Neural progenitor cell (in vitro differentiated cells): ENCODE results near the gene HBA1. TPM values are rescaled to one million over a fixed set of nuclear protein-coding genes. Genes with fewer than 3 reads are reported as not detected.
"Not testable (repeated sequence)": the region's sequence is repeated elsewhere in the genome, so short reads cannot be mapped to it uniquely, and the experiment has no call there.

Experiments
- DNase-seq: peaks from one replicate; pipeline ENCODE4 v3.0.0-alpha.2; 2016; ENCODE audit warnings: low spot score
- H2AFZ ChIP-seq: fragments of 200-600 bp; sonication (generic); replicated peaks from 2 replicates; pipeline ENCODE4 v1.6.1; 2016; ENCODE audit warnings: antibody characterized with exemption
- H3F3A ChIP-seq: fragments of 200-600 bp; sonication (generic); 2 replicates; pipeline ENCODE4 v1.6.1; 2016; ENCODE audit warnings: antibody characterized with exemption, low read depth
- H3K27ac ChIP-seq: fragments of 200-600 bp; sonication (generic); 2 replicates; pipeline ENCODE4 v1.5.1; 2016; ENCODE audit warnings: mild to moderate bottlenecking
- H3K27me3 ChIP-seq: fragments of 200-600 bp; sonication (generic); 2 replicates; pipeline ENCODE4 v1.6.1; 2016; ENCODE audit warnings: mild to moderate bottlenecking, moderate library complexity
- H3K36me3 ChIP-seq: fragments of 200-600 bp; sonication (generic); 2 replicates; pipeline ENCODE4 v1.5.1; 2016
- H3K4me1 ChIP-seq: fragments of 200-600 bp; sonication (generic); 2 replicates; pipeline ENCODE4 v1.6.1; 2016; ENCODE audit warnings: mixed run types
- H3K4me2 ChIP-seq: fragments of 200-600 bp; sonication (generic); 2 replicates; pipeline ENCODE4 v1.6.1; 2016
- H3K4me3 ChIP-seq: fragments of 200-600 bp; sonication (generic); 2 replicates; pipeline ENCODE4 v1.5.1; 2016
- H3K79me2 ChIP-seq: fragments of 200-600 bp; sonication (generic); 2 replicates; pipeline ENCODE4 v1.6.1; 2016; ENCODE audit warnings: low read depth
- H3K9ac ChIP-seq: fragments of 200-600 bp; sonication (generic); 2 replicates; pipeline ENCODE4 v1.6.1; 2016
- H3K9me3 ChIP-seq: fragments of 200-600 bp; sonication (generic); 2 replicates; pipeline ENCODE4 v1.5.1; 2016; ENCODE audit warnings: low read depth
- H4K20me1 ChIP-seq: fragments of 200-600 bp; sonication (generic); 2 replicates; pipeline ENCODE4 v1.6.1; 2016; ENCODE audit warnings: low read depth
- H3K27ac Mint-ChIP-seq: 3 replicates; pipeline ENCODE4 v1.8.0; 2021; ENCODE audit warnings: mixed read lengths
- H3K27me3 Mint-ChIP-seq: 2 replicates; pipeline ENCODE4 v1.8.0; 2022; ENCODE audit warnings: low read depth, mild to moderate bottlenecking, inconsistent platforms, moderate library complexity, mixed read lengths; ENCODE audit not compliant: insufficient read depth
- H3K36me3 Mint-ChIP-seq: 3 replicates; pipeline ENCODE4 v1.8.0; 2021; ENCODE audit warnings: mixed read lengths
- H3K4me1 Mint-ChIP-seq: 3 replicates; pipeline ENCODE4 v1.8.0; 2021; ENCODE audit warnings: mixed read lengths
- H3K4me3 Mint-ChIP-seq: 3 replicates; pipeline ENCODE4 v1.8.0; 2021; ENCODE audit warnings: mild to moderate bottlenecking, moderate library complexity, mixed read lengths
- H3K9me3 Mint-ChIP-seq: 3 replicates; pipeline ENCODE4 v1.8.0; 2020; ENCODE audit warnings: mixed read lengths
- CTCF ChIP-seq: fragments of 200-600 bp; sonication (generic); IDR thresholded peaks from 2 replicates; pipeline ENCODE4 v1.5.1; 2017; ENCODE audit warnings: antibody characterized with exemption, mild to moderate bottlenecking
- EZH2 ChIP-seq: fragments of 200-600 bp; sonication (generic); IDR thresholded peaks from 2 replicates; pipeline ENCODE4 v1.6.1; 2017; ENCODE audit warnings: antibody characterized with exemption, mild to moderate bottlenecking, moderate library complexity
- EZH2phosphoT487 ChIP-seq: fragments of 200-600 bp; sonication (generic); IDR thresholded peaks from 2 replicates; pipeline ENCODE4 v1.6.1; 2017; ENCODE audit warnings: antibody characterized with exemption
- total RNA-seq: library from RNA; depleted of rRNA; stranded (reverse); fragments of >200 nt; gene quantifications from 2 replicates; pipeline ENCODE4 v1.2.3, GENCODE V29; 2015; ENCODE audit warnings: low replicate concordance

The HBA1 gene
- total RNA-seq, 1 donor from 2014 or later: not detected

- H3K79me2 ChIP-seq: no peaks in the 10 kb centered on the region
- H3K4me1 ChIP-seq: peaks cover 11% of the 10 kb centered on the region
- H3K9me3 ChIP-seq: no peaks in the 10 kb centered on the region
- peaks cover 63% of the 10 kb centered on the region for H4K20me1 ChIP-seq
- H2AFZ ChIP-seq: no peak overlapping the region
- H3K27ac ChIP-seq: no peak overlapping the region
- TF ChIP-seq EZH2phosphoT487 (no peak), CTCF (no peak), EZH2 (no peak)
- no peak overlapping the region for H3K4me2 ChIP-seq
- Mint-ChIP-seq H3K4me3 (no peak overlapping the region), H3K4me1 (peaks cover 3% of the 10 kb centered on the region), H3K27ac (no peak overlapping the region), H3K36me3 (peaks cover 3% of the 10 kb centered on the region), H3K9me3 (peaks cover 5% of the 10 kb centered on the region), H3K27me3 (peaks cover 62% of the 10 kb centered on the region)
- H3K9ac ChIP-seq: no peak overlapping the region
- no peak for DNase-seq
- H3F3A ChIP-seq: peaks cover 10% of the 10 kb centered on the region
- peaks cover 79% of the 10 kb centered on the region for H3K27me3 ChIP-seq
- no peaks in the 10 kb centered on the region for H3K36me3 ChIP-seq
- H3K4me3 ChIP-seq: no peak overlapping the region
These were observed 8.1 kb upstream of the HBA1 start for GRCh38 chr16:168424-168823.

GRCh38 chr16:169014-169413 lies 7.5 kb upstream of the HBA1 start:
- H3K4me3 Mint-ChIP-seq: no peak overlapping the region

GRCh38 chr16:170088-170507 lies 6.4 kb upstream of the HBA1 start:
- Histone ChIP-seq H4K20me1 (peaks cover 73% of the 10 kb centered on the region), H3K27me3 (peaks cover 92% of the 10 kb centered on the region), H3K4me1 (peaks cover 11% of the 10 kb centered on the region)
- H3K4me1 Mint-ChIP-seq, H3K4me3 Mint-ChIP-seq, H3K36me3 Mint-ChIP-seq, H3K9me3 Mint-ChIP-seq, H3F3A ChIP-seq, H3K27ac ChIP-seq, H3K36me3 ChIP-seq, H3K79me2 ChIP-seq, H3K9me3 ChIP-seq, H3K9ac ChIP-seq, H3K4me2 ChIP-seq, H3K4me3 ChIP-seq, H2AFZ ChIP-seq: not testable (repeated sequence)
- peaks cover 71% of the 10 kb centered on the region for H3K27me3 Mint-ChIP-seq
- peak overlapping the region; percentile 37 for H3K27ac Mint-ChIP-seq
- DNase-seq: peak; percentile 52

More at GRCh38 chr16:169014-169413, 7.5 kb upstream of the HBA1 start:
- no peak for DNase-seq
- H3K27ac ChIP-seq: no peak overlapping the region
- peaks cover 11% of the 10 kb centered on the region for H3K4me1 ChIP-seq
- H2AFZ ChIP-seq: no peak overlapping the region
- H3K4me1 Mint-ChIP-seq: peaks cover 3% of the 10 kb centered on the region
- H3K9ac ChIP-seq: no peak overlapping the region
- H3K36me3 Mint-ChIP-seq: peaks cover 3% of the 10 kb centered on the region
- H3K9me3 Mint-ChIP-seq: peaks cover 5% of the 10 kb centered on the region
- no peaks in the 10 kb centered on the region for H3K79me2 ChIP-seq
- H3K27me3 Mint-ChIP-seq: peaks cover 64% of the 10 kb centered on the region
- no peak overlapping the region for H3K4me3 ChIP-seq
- H3K36me3 ChIP-seq: no peaks in the 10 kb centered on the region
- peaks cover 85% of the 10 kb centered on the region for H3K27me3 ChIP-seq
- peaks cover 10% of the 10 kb centered on the region for H3F3A ChIP-seq
- no peak overlapping the region for H3K27ac Mint-ChIP-seq
- H3K9me3 ChIP-seq: no peaks in the 10 kb centered on the region
- peaks cover 67% of the 10 kb centered on the region for H4K20me1 ChIP-seq
- no peak overlapping the region for H3K4me2 ChIP-seq
- TF ChIP-seq EZH2phosphoT487 (peak; percentile 41), CTCF (no peak)

GRCh38 chr16:170788-171187 lies 5.7 kb upstream of the HBA1 start:
- no peaks in the 10 kb centered on the region for H3K79me2 ChIP-seq
- no peak for DNase-seq
- H3K4me1 ChIP-seq: peaks cover 5% of the 10 kb centered on the region
- H3K36me3 ChIP-seq: no peaks in the 10 kb centered on the region
- Mint-ChIP-seq H3K27me3 (peaks cover 71% of the 10 kb centered on the region), H3K27ac (no peak overlapping the region), H3K36me3 (peaks cover 3% of the 10 kb centered on the region), H3K4me3 (peak overlapping the region; percentile 64), H3K9me3 (peaks cover 7% of the 10 kb centered on the region), H3K4me1 (peaks cover 6% of the 10 kb centered on the region)
- H3K27me3 ChIP-seq: peaks cover 92% of the 10 kb centered on the region
- H3K9ac ChIP-seq: no peak overlapping the region
- H3F3A ChIP-seq: peaks cover 4% of the 10 kb centered on the region
- no peaks in the 10 kb centered on the region for H3K9me3 ChIP-seq
- no peak overlapping the region for H3K4me3 ChIP-seq
- H2AFZ ChIP-seq: no peak overlapping the region
- H4K20me1 ChIP-seq: peaks cover 72% of the 10 kb centered on the region
- no peak overlapping the region for H3K4me2 ChIP-seq
- H3K27ac ChIP-seq: no peak overlapping the region
- TF ChIP-seq EZH2phosphoT487 (no peak), EZH2 (no peak), CTCF (no peak)
